GM18867 (cell line): Measurements from ENCODE around the gene RELN.
"Not testable (repeated sequence)": the region's sequence is repeated elsewhere in the genome, so short reads cannot be mapped to it uniquely, and the experiment has no call there.

Experiments used
- ATAC-seq: cut with Tn5 transposase; IDR thresholded peaks from one replicate; pipeline ENCODE4 v1.9.1; 2021; ENCODE audit warnings: mild to moderate bottlenecking, moderate library complexity; ENCODE audit not compliant: unreplicated experiment

Gene RELN

GRCh38 chr7:103989200-103989784 is at the start of gene RELN:
Gene RELN, minus strand, starts transcription at chr7:103989658. Its CDS starts 302 bp downstream, at chr7:103989356.
- ATAC-seq, result no peak

GRCh38 chr7:104038136-104038535 is 48.7 kb upstream of the RELN start:
- ATAC-seq, result no peak

GRCh38 chr7:104036889-104037288 is 47.4 kb upstream of the RELN start:
- ATAC-seq, result not testable (repeated sequence)

- ATAC-seq, result no peak
These were observed 45.9 kb upstream of the RELN start for GRCh38 chr7:104035351-104035750.

GRCh38 chr7:104034679-104035078 is 45.2 kb upstream of the RELN start:
- no peak for ATAC-seq

- ATAC-seq, result no peak
These were observed 44.4 kb upstream of the RELN start for GRCh38 chr7:104033837-104034236.

GRCh38 chr7:104032486-104032885 is 43.0 kb upstream of the RELN start:
- ATAC-seq, result no peak

- no peak for ATAC-seq
These were observed 40.3 kb upstream of the RELN start for GRCh38 chr7:104029765-104030164.

- ATAC-seq, result no peak
These were observed 35.2 kb upstream of the RELN start for GRCh38 chr7:104024632-104025031.

GRCh38 chr7:104023100-104023499 is 33.6 kb upstream of the RELN start:
- ATAC-seq, result no peak

GRCh38 chr7:104018425-104018824 is 29.0 kb upstream of the RELN start:
- ATAC-seq, result no peak

GRCh38 chr7:104017001-104017400 is 27.5 kb upstream of the RELN start:
- no peak for ATAC-seq

- no peak for ATAC-seq
These were observed 23.4 kb upstream of the RELN start for GRCh38 chr7:104012835-104013234.

- ATAC-seq, result no peak
These were observed 22.4 kb upstream of the RELN start for GRCh38 chr7:104011829-104012228.

- ATAC-seq, result no peak
These were observed 20.8 kb upstream of the RELN start for GRCh38 chr7:104010052-104010909.

GRCh38 chr7:104008107-104008506 is 18.6 kb upstream of the RELN start:
- ATAC-seq, result no peak

- ATAC-seq, result no peak
These were observed 18.2 kb upstream of the RELN start for GRCh38 chr7:104007614-104008013.

- ATAC-seq, result no peak
These were observed 15.7 kb upstream of the RELN start for GRCh38 chr7:104005197-104005596.

- ATAC-seq, result peak; percentile 81
These were observed 7.2 kb upstream of the RELN start for GRCh38 chr7:103996639-103997038.

GRCh38 chr7:103996017-103996551 is 6.6 kb upstream of the RELN start:
- no peak for ATAC-seq

- ATAC-seq, result no peak
These were observed 6.1 kb upstream of the RELN start for GRCh38 chr7:103995554-103995953.

GRCh38 chr7:103993551-103993950 is 4.1 kb upstream of the RELN start:
- ATAC-seq, result no peak
